GM18511 (cell line): ENCODE data around the gene CCDC86.

Experiments used
- ATAC-seq: cut with Tn5 transposase; IDR thresholded peaks from one replicate; pipeline ENCODE4 v1.9.1; 2021; ENCODE audit warnings: mild to moderate bottlenecking, moderate library complexity; ENCODE audit not compliant: unreplicated experiment

Gene CCDC86

GRCh38 chr11:60852117-60852981 is 10.4 kb downstream of the CCDC86 start:
- no peak for ATAC-seq

DNA sequence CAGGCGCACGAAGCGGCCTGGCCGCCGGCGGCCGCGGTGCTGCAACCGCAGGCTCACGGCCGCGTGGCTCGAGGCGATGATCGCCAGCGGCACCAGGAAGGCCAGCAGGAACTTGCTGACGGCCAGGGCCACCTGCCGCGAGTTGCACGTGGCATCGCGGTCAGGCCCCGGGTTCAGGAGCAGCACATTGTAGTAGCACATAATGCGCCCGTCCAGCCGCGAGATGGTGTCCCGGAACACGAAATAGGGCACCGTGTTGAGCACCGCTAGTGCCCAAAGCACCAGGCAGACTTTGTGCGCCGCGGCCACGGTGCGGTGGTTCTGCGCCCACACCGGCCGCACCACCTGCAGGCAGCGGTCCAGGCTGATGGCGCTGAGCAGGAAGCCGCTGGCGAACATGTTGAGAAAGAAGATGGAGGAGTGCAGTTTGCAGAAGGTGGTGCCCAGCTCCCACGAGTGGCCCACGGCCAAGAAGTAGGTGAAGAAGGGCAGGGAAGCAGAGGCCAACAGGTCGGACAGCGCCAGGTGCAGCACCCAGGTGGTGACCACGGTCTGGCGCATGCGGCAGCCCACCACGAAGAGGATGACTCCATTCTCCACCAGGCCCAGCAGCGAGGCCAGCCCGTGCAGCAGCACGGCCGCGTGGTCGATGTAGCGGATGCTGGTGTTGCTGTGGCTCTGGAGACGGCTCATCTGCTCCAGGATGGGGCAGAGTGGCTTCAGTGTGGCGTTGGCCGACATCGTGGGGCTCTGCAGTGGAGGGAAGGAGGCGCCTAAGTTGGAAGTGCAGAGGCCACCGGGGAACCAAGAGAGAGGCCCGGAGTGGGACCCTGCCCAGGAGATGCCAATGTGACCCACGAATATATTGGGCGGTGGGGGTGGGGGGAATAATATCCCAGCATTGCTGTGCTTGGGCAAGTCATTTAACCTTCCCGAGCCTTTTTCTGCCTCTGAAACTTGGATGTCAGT is 11.4 kb downstream of the CCDC86 start:
- no peak for ATAC-seq

DNA sequence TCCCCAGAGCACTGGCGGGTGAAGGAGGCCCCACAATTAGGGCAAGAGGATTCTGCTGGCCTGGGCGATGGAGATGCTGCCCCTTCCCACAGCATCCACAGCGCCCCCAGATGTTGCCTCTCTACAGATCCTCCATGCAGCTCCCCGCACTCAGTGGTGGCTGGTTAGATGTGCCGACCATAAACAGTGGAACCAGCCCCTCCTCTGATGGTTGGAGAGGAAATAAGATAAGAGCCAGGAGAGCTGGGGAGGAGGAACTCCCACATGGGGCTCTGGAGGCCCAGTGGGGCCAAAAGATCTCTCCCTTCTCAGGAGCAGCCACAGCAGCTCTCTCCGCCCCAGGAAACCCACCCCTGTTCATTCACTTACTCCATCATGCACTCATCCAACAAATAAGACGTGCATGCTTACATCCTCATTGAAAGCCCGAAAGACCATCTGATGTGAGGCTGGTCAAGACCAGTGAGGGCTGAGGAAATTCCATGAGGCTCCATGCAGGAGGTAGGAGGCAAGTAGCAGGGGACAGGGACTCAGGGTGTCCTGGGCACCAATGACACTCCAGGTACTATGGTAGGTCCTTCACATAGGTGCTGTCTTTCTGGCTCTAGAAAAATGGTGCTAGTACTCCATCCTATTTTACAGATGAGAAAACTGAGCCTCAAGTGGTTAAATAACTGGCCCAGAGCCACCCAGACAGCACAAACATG is 12.4 kb downstream of the CCDC86 start:
- ATAC-seq, result no peak

DNA sequence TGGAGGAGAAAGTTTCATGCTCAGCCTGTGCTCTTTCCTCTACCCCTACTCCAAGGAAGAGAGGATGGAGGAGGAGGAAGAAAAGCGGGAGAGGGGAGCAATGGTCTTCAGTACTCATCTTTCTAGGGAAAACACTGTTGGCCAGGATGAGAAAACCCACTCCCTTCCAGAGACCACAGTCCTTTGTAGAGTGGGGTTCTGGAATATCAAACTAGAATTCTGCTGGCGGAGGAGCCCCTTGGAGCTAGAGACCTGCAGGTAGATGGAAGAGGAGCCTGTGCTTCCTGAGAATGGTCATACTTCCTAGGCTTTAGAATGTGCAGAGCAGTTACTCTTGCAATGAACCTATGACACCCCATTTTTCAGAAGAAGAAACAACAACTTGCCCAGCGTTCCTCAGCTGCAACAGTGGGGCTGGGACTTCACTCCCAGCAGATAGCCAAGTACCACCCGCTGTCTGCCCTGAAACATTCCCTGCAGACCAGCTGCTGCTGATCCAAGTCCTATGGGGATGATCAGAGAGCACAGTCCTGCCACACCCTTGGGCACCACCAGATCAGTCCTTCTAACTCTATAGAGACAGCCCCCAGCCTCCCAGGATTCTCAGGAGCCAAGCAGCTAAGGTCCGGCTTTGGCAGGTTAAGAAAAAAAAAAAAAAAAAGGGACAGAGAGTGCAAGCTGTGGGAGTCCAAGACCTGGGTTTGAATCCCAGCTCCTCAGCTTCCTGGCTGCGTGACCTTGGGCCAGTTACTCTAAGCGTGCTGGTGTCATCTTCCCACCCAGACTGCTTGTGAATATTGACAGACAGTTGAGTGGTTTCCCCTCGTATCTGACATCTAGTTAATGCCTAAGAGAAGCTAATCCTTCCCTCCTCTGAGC is 13.2 kb downstream of the CCDC86 start:
- ATAC-seq, result no peak

- no peak for ATAC-seq
These were observed 14.1 kb downstream of the CCDC86 start, which contains the start of gene PTGDR2 for GRCh38 chr11:60855726-60856633. TSS of gene PTGDR2 (minus strand) at chr11:60855950. CDS start at chr11:60853722, 2,228 bp downstream.

GRCh38 chr11:60857378-60858232 is 15.7 kb downstream of the CCDC86 start:
- no peak for ATAC-seq

DNA sequence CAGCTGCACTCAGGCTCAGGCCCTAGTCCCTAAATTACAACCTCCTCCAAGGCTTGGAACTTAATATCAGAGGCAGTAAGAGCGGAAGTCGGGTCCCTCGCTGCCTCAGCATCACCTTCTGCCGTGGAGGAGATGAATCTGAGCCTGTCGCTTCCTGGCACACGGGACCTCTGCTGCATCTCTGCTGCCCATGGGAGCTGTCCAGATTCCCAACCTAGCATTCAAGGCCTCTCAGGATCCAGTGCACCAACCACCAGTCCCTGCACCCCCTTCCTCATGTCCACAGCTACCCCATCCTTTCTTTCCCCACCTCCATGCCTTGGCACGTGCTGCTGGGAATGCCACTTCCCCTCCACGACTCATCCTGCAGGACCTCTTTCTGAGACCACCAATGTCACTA is 16.3 kb downstream of the CCDC86 start:
- no peak for ATAC-seq

DNA sequence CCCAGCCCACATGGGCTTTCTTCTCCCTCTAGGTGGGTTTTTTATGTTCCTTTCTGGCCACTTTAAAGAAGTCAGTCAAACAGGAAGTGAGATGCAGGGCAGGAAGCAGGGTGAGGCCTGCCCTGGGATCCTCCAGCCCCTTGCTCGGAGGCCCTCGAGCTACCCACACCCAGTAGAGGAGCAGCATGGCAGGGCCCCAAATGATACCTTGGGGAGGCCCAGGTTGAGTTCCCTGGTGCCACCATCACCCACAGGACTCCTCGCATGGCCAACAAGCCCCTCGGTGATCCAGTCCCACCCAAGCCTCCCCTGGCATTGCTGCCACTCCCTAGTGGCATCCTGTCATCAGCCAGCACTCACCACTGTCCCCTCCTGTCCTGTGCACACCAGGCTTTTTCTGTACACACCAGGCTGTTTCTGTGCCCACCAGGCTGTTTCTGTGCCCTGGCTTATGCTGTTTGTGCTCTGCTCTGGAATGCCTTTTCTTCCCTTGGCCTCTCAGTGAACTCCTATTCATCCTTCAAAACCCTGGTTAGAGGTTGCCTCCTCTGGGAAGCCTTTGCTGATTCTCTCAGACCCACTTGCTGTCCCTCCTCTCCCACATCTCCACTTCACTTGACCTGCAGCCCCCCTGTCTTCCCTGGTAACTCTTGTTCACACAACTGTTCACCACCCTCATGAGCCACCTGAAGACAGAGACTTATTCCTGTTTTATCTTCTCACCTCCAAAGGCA is 17.0 kb downstream of the CCDC86 start:
- no peak for ATAC-seq

DNA sequence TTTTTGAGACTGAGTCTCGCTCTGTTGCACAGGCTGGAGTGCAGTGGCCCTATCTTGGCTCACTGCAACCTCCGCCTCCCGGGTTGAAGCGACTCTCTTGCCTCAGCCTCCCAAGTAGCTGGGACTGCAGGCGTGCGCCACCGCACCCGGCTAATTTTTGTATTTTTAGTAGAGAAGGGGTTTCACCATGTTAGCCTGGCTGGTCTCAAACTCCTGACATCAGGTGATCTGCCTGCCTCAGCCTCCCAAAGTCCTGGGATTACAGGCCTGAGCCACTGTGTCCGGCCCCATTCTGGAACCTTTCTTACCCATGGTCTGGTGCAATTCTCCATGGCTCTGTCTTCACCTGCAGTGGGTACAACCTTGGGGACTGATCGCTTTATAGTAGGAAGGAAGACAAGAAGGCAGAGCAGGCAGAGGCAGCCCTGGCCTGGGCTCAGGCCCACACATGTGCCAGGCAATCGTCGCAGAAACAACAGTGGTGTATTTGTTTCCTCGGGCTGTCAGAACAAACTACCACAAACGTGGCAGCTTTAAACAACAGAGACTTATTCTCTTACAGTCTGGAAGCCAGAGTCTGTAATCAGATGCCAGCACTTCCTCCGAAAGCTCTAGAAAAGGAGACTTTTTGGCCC is 17.8 kb downstream of the CCDC86 start:
- no peak for ATAC-seq

DNA sequence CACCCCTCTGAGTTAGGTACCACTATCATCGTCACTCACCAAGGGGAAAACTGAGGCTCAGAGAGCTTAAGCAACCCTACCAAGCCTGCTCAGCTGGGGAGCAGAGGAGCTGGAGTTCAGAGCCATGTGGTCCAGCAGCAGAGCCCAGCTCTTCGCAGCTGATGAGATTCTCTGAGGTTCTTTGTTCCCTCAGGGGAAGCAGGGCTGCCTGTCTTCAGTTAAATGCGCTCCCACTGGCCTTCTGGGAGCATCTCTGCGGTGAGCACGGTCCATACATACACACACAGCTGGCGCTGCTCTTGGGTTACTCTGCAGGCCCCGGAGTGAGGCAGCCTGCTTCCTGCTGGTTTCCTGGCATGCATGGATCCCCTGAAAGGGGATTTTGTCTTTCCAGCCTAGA is 19.0 kb downstream of the CCDC86 start:
- ATAC-seq, result no peak

GRCh38 chr11:60862171-60862570 is 20.3 kb downstream of the CCDC86 start:
- no peak for ATAC-seq

- no peak for ATAC-seq
These were observed 21.9 kb downstream of the CCDC86 start for GRCh38 chr11:60863550-60864521.

GRCh38 chr11:60864856-60865513 is 23.1 kb downstream of the CCDC86 start:
- ATAC-seq, result no peak

GRCh38 chr11:60866911-60867870 is 25.3 kb downstream of the CCDC86 start, which contains the start of gene ZP1:
TSS of gene ZP1 (plus strand) at chr11:60867542. CDS start at chr11:60867562, 20 bp downstream.
- no peak for ATAC-seq
